GM12874 (cell line): Measurements from ENCODE around the gene TNNI3K.

Experiments used
- TF ChIP-seq, protein P1 (sequence below): IDR thresholded peaks from 2 replicates; pipeline ENCODE4 v1.5.1; 2011; ENCODE audit warnings: low read depth, mild to moderate bottlenecking, control low read depth, low read length, moderate library complexity; ENCODE audit not compliant: insufficient read depth

Gene TNNI3K

DNA sequence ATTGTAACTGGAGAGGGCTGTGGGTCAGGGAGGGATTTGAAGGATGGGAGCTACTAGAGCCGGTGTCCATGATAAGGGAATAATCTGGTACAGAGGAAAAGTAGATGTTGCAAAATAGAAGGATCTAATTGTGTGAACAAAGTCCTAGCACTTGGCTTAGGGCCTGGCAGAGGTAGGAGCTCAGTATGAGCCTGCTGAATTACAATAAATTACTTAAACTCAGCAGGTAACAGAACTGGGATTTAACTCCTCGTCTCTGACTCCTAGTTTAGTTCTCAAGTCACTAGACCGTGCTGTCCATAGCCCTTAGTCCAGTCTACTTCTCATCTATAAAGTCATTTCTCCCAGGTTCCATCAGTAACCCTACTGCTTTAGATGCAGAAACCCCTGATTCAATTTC, 157.0 kb downstream of the TNNI3K start:
- TF ChIP-seq, protein P1, sequence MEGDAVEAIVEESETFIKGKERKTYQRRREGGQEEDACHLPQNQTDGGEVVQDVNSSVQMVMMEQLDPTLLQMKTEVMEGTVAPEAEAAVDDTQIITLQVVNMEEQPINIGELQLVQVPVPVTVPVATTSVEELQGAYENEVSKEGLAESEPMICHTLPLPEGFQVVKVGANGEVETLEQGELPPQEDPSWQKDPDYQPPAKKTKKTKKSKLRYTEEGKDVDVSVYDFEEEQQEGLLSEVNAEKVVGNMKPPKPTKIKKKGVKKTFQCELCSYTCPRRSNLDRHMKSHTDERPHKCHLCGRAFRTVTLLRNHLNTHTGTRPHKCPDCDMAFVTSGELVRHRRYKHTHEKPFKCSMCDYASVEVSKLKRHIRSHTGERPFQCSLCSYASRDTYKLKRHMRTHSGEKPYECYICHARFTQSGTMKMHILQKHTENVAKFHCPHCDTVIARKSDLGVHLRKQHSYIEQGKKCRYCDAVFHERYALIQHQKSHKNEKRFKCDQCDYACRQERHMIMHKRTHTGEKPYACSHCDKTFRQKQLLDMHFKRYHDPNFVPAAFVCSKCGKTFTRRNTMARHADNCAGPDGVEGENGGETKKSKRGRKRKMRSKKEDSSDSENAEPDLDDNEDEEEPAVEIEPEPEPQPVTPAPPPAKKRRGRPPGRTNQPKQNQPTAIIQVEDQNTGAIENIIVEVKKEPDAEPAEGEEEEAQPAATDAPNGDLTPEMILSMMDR = no peak

DNA sequence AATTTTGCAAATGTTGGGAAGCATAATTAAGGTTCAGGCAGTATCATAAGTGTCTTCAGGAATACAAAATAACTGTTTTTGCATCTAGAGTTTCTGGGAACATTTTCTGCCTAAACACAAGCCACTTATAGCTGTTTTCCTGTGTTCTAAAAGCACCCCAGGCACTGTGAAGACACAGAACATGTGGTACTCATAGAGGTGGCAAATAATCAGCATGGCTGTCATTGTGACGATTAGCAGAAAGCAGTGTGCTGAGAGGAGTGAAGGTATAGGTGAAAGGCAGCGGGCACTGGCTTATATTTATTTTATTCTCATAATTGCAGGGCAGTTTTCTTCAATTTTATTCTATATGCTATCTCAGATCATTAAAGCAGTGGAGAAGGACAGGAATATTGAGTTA, 157.7 kb downstream of the TNNI3K start:
- TF ChIP-seq, protein P1 = no peak

DNA sequence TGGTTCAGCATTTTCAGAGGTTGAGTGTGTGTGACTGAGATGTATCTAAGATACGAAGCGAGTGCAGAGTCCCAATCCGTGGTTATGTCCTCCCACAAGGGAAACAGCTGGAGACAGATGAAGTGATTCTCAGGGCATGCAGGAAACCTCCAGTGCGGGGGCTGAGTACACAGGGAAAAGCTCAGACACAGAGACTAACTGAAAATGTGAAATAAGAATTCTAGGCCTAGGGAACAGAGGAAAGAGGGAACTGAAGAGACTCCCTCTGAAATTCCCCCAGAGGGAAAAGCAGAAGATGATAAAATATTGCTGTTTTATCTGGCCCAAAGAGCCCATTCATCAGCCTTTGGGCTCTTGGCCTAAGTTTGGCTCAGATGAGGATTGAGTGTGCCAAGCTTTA, 160.4 kb downstream of the TNNI3K start:
- TF ChIP-seq, protein P1 = no peak

DNA sequence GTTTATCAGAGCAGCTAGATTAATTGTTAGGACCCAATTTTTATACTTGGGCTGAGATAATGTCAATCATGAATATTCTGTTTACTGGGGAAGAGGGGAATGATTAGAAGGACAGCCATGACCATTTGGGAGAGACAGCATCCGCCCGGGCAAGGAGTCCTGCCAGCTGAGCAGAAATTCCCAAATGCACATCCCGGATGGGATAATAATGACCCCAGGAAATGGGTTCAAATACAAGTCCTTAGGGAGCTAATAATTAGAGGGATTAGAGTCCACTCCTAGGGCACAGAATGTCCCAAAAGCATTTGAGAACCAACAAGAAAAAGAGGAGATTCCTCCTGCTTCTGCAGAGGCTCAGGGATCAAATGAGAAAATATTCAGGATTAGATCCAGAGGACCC, 161.3 kb downstream of the TNNI3K start:
- TF ChIP-seq, protein P1 = no peak

DNA sequence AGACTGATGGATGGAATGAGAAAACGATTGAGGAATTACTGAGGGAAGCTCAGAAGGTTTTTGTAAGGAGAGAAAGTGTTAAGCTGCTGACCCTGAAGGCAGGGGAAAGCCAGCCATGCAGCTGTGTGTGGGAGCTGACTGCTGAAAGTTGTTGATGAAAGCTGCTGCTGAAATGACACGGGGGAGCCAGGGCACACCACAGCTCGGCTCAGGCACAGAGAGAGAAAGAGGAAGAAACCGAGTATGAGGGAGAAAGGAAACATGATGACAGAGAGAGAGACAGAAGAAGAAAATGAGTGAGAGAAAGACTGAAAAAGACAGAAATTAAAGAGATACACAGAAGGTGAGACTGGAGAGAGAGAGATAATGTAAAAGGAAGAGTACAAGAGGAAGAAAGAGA, 161.7 kb downstream of the TNNI3K start:
- TF ChIP-seq, protein P1 = no peak

DNA sequence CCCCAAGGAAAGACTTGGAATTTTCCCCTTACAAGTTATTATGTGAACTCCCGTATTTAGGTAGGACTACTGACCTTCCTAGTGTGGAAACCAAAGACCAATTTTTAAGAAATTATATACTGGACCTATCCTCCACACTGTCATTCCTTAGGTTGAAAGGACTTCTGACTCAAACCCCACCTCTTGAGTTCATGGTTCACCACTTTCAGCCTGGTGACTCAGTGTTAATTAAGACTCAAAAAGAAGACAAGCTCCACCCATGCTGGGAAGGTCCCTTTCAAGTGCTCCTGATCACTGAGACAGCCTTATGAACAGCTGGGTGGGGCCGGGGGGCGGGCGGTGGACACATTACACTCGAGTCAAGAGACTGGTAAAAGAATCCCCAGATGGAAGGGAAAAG, 164.1 kb downstream of the TNNI3K start:
- TF ChIP-seq, protein P1 = no peak

DNA sequence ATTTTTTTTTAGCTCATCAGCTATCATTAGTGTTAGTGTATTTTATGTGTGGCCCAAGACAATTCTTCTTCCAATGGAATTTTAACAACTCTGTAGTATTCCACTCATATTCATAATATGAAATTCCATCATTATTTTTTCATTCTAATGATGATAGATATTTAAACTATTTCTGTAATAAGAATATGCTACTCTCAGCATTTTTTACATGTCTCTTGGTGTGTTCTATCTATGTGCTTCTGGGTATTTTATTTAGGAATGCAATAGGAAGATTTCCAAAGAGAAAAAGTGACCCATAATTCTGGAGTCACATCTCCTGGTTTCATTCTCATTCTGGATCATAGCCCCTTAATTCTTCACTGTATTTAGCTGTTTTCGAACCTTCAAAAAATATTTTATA, 167.7 kb downstream of the TNNI3K start:
- TF ChIP-seq, protein P1 = no peak

DNA sequence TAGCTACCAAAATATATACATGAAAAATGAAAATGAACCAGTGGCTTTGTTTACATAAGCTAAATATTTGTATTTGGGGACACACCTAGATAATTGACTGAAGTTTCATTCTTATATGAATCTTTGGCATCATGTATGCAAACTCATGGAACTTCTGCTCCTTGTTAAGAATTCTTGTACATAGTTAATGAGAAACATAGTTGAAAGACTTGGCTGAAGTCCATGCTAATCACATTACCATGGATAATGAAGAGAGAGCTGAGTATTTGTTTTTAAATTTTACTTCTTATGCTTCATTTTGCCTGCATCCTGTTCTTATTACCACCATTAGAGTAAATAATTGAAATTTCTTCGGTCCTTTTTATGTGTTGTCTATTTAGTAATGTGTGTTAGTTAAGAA, 168.4 kb downstream of the TNNI3K start:
- TF ChIP-seq, protein P1 = no peak
